B cell (primary cell): ENCODE results near the gene MIPEP.

ENCODE experiments used
- CTCF ChIP-seq: fragments of 200-600 bp; IDR thresholded peaks from one replicate; pipeline ENCODE4 v1.8.0; 2022; ENCODE audit warnings: antibody characterized with exemption, mild to moderate bottlenecking
- EZH2 ChIP-seq: IDR thresholded peaks from 2 replicates; pipeline ENCODE4 v1.6.1; 2012; ENCODE audit warnings: borderline replicate concordance, low read depth, mild to moderate bottlenecking, moderate library complexity, low read length; ENCODE audit not compliant: insufficient read depth, poor library complexity, severe bottlenecking

GRCh38 chr13:23772717-23773116 is 116.5 kb downstream of the MIPEP start:
- TF ChIP-seq CTCF (no peak), EZH2 (no peak)
